ENCODE measurements around the gene OR51B5. TPM values are rescaled to one million over a fixed set of nuclear protein-coding genes. Genes with fewer than 3 reads are reported as not detected.

The OR51B5 gene
- total and polyA plus RNA-seq, 10 of the 15 experiments (the other 5 are each of a cell fraction or from before 2014, with no cell fraction given): 0.04 to 2.1 (median 0.17) TPM; not detected in 6

GRCh38 chr11:5351208-5351607 is 7.9 kb upstream of the OR51B5 start, which contains the start of gene OR51B6:
Gene OR51B6 (plus strand): TSS chr11:5351508. CDS start chr11:5351508, 0 bp downstream.
- Histone ChIP-seq H3K9me3 (replicated peaks; ENCODE audit: control insufficient read depth, insufficient read depth, low read length) (no peaks in the 10 kb centered on the region), H3K27me3 (replicated peaks in 1 of 2; ENCODE audit: control insufficient read depth in 2 of 2, insufficient read depth in 2 of 2, low read length in 1 of 2) (no peaks in the 10 kb centered on the region), H3K27ac (ENCODE audit: control insufficient read depth, insufficient read depth) (no peak within 1 kb of the TSS), H2AFZ (ENCODE audit: control insufficient read depth, low read depth, low read length) (no peak within 1 kb of the TSS), H3K9ac (ENCODE audit: control insufficient read depth, insufficient read depth, low read length) (no peak within 1 kb of the TSS), H3K36me3 (ENCODE audit: control insufficient read depth in 2 of 2, insufficient read depth in 2 of 2, low read length in 1 of 2) (no peaks in the 10 kb centered on the region), H4K20me1 (ENCODE audit: control insufficient read depth, insufficient read depth) (no peaks in the 10 kb centered on the region), H3K4me2 (ENCODE audit: control insufficient read depth, insufficient read depth) (no peak within 1 kb of the TSS), H3K4me1 (ENCODE audit: control insufficient read depth, insufficient read depth, low read length) (no peaks in the 10 kb centered on the region), H3K4me3 (no peak within 1 kb of the TSS), H3K79me2 (ENCODE audit: control insufficient read depth, insufficient read depth, low read length) (no peaks in the 10 kb centered on the region)
- CTCF ChIA-PET: interaction anchor here (0.7 kb wide), 1 partner anchor 14 kb away, joined by 3 read pairs; no protein-coding TSS in a partner anchor
- SMC1A ChIA-PET (ENCODE audit: uncharacterized antibody, unreplicated experiment): no interaction called here
- RAD21 ChIA-PET (ENCODE audit: unreplicated experiment): no interaction called here
- FAIRE-seq: no peak
- in situ Hi-C loops (cut with MboI): no loop called here
- intact Hi-C loops (cut with micrococcal nuclease; ENCODE audit: unreplicated experiment): no loop called here
- no peak for ATAC-seq
- DNase-seq (ENCODE audit: low read depth, low spot score): no peak
- no peak for TF ChIP-seq NKRF (conservative IDR thresholded peaks at IDR 0.05)
- TF ChIP-seq YBX1 (IDR thresholded peaks at IDR 0.05): no peak
- TF ChIP-seq KDM1A (IDR thresholded peaks at IDR 0.05; ENCODE audit: borderline replicate concordance): no peak
- no peak for TF ChIP-seq CTCF (IDR thresholded peaks at IDR 0.05 in 2 of 3, conservative IDR thresholded peaks at IDR 0.05 in 1 of 3; ENCODE audit: control insufficient read depth in 2 of 3, extremely low read depth in 1 of 3, insufficient read depth in 1 of 3, low read depth in 3 of 3, low read length in 3 of 3)
- no peak for TF ChIP-seq SIN3A (IDR thresholded peaks at IDR 0.05; ENCODE audit: low read depth, low read length)
- no peak for TF ChIP-seq BCLAF1 (IDR thresholded peaks at IDR 0.05)
- TF ChIP-seq HDGF (IDR thresholded peaks at IDR 0.05): no peak
- TF ChIP-seq EGR1 (IDR thresholded peaks at IDR 0.05; ENCODE audit: borderline replicate concordance in 1 of 2, low read depth in 2 of 2, low read length in 2 of 2): no peak
- TF ChIP-seq MTA3 (IDR thresholded peaks at IDR 0.05; ENCODE audit: borderline replicate concordance, low read length): no peak
- no peak for TF ChIP-seq ASH2L (IDR thresholded peaks at IDR 0.05; ENCODE audit: borderline replicate concordance, low read depth)
- TF ChIP-seq ATF3 (IDR thresholded peaks at IDR 0.05; ENCODE audit: borderline replicate concordance, extremely low read depth, low read depth, low read length): no peak
- POLR2A ChIA-PET: no interaction called here
- no TSS peak for BruUV-seq (replicated peaks)
- WGBS (ENCODE audit: insufficient coverage, insufficient replicate concordance, low lambda C conversion rate, missing lambda C conversion rate): 0% methylated on average over 1 of the region's 1 CpG

Data from GM12878 (cell line).